IPS-11a (cell line): Measurements from ENCODE around the gene SORCS2.
"Not testable (repeated sequence)": the region's sequence is repeated elsewhere in the genome, so short reads cannot be mapped to it uniquely, and the experiment has no call there.

ENCODE experiments used
- H3K4me3 ChIP-seq: one replicate; pipeline ENCODE4 v1.5.1; 2013; ENCODE audit warnings: low read depth, low read length, control low read depth

The SORCS2 gene

DNA sequence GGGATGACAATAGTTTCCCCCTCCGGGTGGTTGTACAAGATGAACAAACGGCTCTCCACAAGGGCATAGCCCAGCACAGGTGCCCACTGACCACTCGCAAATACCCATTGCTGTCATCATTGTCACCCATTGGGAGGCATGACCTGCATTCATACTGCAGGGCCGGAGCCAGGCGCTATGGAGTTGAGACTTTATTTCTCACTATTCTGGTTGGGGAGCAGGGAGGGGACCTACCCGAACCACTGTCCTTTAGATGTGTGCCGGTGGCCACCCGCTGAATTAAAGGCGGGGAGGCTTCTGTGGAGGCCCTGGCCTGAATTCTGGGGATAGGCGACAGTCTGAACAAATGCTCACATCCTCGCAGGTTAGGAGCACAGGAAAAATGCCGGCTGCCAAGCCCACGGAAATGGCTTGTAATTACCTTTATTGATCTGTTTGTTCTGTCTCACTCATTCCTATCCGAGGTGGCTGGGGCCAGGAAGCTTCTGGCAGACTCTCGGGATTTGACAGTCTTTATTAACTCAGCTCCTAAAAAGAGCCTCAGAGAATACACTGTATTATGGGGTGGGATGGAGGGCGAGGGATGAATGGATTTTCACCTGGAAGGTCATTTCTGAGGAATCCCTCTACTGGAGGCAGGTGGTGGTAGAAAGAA is 367.5 kb downstream of the SORCS2 start:
- no peak overlapping the region for H3K4me3 ChIP-seq

DNA sequence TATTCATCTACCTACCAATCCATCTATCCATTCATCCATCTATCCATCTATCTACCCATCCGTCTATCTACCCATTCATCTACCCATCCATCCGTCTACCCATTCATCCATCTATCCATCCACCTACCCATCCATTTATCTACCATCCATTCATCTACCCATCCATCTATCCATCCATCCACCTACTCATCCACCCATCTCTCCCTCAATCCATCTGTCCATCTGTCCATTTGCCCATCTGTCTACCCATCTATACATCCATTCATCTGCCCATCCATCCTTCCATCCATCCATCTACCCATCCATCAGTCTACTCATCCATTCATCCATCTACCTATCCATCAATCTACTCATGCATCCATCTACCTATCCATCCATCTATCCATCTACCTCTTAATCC is 369.2 kb downstream of the SORCS2 start:
- no peak overlapping the region for H3K4me3 ChIP-seq

DNA sequence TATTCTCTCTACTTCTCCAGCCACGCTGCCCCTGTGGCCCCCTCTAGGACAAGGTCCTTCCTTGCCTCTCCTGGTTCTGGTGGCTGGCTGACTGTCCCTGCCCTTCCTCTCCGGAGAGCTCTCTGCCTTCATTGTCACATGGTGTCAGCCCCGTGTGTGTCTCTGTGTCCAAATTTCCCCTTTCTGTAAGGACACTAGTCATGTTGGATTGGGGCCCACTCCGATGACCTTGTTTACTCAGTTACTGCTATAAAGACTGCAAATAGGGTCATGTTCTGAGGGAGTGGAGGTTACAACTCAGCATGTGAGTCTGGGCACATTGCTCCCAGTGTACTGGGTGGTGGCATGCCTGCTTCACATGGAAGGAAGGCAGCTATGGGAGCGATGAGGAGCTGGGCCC is 371.9 kb downstream of the SORCS2 start:
- H3K4me3 ChIP-seq: no peak overlapping the region

DNA sequence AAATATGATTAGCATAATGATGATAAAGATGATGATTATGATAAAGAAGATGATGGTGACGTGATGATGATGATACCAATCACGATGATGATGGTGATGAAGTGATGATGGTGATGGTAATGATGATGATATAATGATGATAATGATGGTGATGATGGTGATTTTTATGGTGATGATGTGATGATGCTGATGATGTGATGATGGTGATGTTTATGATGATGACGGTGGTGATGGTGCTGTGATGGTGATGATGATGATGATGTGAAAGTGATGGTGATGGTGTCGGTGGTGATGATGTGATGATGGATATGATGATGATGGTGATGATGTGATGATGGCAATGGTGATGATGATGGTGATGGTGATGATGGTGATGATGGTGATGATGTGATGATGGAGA is 373.1 kb downstream of the SORCS2 start:
- H3K4me3 ChIP-seq: no peak overlapping the region

DNA sequence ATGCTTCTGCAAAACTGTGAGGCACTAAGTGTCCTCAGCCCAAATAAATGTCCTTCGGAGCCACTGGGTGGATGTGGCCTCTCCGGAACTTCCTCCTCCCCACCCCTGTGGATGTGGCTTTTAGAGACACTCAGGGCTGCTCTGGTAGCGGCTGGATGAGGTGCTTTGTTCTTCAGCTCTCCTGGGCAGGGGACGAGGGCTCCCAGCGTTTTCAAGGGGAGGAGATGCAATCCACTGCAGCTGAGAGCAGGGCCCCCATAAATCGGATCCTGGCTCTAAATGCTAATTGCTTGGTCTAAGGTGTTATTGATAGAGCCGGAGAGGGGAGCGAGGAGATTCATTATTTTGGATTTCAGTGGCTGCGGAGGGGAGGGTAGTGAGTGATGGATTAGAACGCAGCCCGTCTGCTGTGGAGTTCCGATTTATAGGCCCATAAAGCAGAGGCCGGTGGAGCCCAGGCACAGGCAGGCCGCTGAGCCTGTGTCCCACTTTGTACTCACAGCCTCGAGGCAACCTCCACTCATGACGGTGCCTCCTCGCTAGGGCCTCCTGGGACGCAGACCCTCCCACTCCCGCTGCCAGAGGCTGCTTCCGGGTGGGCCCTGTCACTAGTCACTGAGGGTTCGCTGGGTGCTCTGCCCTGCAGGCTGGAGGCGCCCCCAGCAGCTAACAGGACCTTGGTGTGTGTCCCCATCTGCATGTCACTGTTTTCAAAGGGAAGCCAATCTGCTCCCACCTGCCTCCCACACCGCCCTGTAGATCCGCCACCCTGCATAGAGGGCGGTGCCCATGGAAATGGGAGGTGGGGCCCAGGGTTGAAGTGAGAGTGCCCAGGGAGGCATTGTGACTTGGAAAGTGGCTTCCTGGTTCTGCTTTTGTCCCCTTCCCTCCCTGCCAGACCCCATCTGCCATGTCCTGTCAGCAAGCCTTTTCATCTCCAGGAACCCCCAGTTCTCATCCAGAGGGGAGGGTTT is 377.8 kb downstream of the SORCS2 start:
- H3K4me3 ChIP-seq: no peak overlapping the region

DNA sequence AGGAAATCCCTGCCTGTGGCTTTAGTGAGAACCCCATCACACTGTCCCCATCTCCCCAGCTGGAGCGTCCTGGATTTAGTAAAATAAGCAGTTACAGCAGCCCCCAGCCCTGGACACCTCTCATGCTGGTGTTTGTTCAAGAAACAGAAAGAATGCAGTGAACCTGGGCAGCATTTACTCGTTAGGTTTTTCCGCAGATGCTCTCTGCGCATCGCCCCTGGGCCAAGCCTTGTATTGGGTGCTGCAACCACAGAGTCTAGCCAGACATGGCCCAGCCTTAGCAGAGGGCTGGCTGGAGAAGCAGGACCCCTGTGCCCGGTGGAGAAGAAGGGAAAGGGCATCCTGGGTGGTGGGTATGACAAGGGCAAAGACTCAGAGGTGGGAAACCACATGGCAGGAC is 378.7 kb downstream of the SORCS2 start:
- no peak overlapping the region for H3K4me3 ChIP-seq

DNA sequence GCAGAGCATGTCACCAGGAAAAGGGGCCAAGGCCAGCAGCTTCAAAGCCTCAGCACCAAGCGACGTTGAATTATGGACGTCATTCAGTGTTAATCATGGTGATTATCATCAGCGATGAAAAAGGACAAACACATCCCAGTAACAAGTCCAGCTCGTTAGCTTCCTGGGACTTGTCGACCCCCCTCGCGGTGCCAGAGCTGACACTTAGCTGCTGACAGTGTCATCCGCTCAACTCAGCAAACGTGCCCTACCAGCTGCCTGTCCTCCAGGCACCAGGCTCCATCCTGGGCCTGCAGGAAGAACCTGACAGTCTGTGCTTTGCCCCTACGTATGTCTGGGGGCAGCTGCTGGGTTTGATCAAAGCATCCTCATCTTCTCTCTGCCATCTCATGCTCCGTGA is 379.4 kb downstream of the SORCS2 start:
- no peak overlapping the region for H3K4me3 ChIP-seq

DNA sequence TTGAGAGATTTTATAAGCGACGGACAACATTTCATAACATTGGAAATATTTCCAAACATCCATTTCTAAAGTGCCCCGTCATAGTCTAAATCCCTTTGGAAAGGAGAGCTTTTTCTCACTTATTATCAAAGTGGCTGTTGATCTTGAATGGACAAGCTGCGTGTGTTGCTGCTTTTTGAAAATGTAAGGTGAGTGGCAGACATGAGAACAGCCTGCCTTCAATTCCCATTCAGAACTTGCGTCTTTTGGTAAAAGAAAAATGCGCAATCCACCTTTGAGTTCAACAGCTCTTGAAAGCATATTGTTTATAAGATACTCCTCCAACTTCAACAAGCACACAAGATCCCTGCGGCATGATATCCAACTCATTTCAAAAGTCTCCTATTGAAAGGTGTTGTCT is 380.6 kb downstream of the SORCS2 start:
- H3K4me3 ChIP-seq: no peak overlapping the region

DNA sequence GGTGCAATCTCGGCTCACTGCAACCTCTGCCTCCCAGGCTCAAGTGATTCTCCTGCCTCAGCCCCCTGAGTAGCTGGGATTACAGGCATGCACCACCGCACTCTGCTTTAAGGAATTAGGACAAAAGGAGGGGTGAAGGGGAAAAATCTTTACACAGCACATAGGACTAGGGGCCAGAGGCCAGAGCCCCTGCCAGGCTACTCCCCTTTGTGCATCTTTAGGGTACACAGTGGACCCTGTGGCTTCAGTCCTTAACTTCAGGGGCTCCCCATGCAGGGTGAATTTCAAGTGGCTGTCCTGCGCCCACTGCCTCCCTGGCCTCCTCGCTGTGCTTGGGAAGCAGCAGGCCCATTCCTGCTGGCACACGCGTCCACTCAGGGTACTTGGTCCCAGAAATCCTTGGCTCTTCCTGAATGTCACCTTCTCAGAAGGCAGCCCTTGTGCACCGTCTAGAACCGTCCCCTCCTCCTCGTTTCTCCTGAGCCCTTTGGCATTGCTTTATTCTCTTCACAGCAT is 381.3 kb downstream of the SORCS2 start:
- H3K4me3 ChIP-seq: no peak overlapping the region

DNA sequence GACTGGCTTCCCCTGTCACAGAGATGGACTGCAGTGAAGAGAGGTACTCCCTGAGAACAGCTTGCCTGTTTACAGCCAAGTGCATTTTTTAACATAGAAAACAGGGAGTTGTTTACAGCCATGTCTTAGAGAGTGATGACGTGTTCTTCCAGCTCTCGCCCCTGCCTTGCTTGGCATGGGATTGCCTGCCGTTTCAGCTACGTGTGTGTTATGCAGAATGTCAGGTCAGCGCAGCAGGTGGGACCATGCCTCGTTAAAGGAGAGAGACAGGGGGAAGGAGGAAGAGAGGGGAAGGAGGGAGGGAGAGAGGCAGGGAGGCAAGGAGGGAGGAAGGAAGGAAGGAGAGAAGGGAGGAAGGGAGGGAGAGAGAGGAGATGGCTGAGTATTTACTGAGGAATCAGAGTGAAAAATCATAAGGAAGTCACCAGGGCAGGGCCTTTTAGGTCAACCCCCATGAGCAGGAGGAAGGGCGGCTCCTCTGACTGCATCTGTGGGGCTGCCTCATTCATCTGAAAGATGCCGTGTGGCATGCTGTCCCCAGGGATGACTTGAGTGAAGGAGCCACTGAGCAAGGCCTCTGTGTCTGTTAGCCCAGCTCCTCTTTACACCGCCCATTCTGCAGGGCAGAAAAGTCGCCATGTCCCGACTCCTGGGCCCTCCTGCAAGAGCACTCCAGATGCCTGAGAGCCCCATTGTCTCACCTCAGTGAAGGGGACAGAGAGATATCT is 382.1 kb downstream of the SORCS2 start:
- H3K4me3 ChIP-seq: no peak overlapping the region

DNA sequence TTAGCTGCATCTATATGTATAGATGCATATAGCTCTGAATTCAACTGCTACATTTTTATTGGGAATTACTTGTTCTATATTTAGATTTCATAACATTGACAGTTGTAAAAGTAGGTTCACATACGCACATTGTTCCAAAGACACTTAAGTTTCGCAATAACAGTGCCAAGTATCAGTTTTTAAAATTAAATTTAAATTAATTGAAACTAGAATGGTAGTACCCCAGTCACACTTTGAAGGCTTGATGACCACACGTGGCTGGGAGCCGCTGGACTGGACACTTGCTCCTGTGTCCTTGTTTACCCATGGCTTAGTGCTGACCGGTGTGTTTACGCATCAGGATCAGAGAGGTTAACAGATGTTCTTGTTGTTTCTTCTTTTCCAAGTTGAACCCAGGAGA is 383.1 kb downstream of the SORCS2 start:
- no peak overlapping the region for H3K4me3 ChIP-seq

DNA sequence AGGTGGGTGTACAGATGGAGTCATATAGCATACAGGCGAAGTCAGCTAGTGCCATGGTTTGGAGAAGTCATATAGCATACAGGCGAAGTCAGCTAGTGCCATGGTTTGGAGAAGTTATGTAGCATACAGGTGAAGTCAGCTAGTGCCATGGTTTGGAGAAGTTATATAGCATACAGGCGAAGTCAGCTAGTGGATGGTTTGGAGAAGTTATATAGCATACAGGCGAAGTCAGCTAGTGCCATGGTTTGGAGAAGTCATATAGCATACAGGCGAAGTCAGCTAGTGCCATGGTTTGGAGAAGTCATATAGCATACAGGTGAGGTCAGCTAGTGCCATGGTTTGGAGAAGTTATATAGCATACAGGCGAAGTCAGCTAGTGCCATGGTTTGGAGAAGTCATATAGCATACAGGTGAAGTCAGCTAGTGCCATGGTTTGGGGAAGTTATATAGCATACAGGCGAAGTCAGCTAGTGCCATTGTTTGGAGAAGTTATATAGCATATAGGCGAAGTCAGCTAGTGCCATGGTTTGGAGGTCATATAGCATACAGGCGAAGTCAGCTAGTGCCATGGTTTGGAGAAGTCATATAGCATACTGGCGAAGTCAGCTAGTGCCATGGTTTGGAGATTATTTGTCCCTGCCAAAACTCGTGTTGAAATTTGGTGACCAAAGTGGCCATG is 385.2 kb downstream of the SORCS2 start:
- H3K4me3 ChIP-seq: not testable (repeated sequence)

DNA sequence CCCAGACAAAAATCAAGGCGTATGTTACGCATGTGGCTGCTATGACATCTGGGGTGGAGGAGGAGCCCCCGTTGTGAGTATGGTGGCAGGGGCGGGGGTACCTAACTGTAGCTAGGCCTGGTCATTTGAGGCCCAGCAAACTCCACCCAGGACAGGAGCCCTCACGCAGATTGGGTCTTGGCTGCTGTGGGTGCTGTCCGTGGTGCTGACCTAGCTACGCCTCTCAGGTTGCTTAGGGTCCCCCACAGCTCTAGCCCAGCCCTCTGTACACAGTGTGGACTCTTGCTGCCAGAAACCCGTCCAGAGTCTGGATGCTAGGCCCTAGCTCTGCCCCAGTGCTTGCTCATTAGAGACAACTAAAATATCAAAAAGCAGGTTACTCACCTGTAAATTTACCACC is 389.1 kb downstream of the SORCS2 start:
- H3K4me3 ChIP-seq: no peak overlapping the region

DNA sequence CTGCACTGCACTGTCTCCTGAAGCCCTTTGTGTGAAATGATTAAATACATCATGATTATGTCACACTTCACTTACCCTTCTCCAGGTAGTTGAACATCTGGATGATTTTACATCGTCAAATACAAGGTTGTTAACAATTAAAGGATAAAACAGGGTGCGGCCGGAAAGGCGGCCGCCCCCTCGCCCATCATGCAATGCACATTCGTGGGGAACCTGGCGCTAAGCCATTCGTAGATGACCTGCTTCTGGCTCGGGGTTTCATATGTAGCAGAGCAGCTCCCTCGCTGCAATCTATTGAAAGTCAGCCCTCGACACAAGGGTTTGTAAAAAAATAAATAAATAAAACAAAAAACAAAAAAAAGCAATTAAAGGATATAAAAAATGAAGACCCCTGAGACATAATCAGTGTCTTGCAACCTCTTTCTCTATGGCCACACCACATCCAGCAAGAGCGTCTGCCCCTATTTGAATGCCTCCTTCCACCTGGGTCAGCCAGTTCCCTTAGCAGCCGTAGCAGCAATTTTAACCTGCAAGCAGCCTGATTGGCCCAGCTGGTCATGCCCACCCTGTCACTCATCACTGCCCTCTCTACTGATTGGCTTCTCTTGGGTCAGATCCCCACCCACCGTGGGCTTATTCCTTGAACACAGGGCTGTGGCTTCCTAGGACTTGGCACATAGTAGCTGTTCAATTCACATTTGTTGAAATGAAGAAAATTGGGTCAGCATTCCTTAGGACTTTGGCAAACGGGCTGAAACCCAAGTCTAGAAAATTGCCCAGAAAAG is 390.2 kb downstream of the SORCS2 start:
- H3K4me3 ChIP-seq: no peak overlapping the region

DNA sequence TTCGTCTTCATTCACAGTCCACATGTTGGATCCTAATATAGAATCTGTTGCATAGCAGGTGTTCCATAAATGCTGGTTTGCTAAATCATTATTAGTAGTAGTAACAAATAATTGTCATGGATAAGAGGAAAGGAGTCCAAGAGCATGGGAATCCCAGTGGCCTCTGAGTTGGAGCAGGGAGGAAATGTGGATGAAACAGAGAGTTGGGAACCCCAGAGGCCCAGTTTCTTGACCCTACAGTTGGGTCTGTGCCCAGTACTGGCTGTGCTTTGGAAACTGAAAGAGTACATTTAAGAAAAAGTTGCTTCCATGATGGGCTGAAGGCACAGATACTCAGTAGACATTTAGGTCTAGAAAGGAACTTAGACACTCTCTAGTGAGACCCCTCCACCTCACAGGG is 391.8 kb downstream of the SORCS2 start:
- H3K4me3 ChIP-seq: no peak overlapping the region

DNA sequence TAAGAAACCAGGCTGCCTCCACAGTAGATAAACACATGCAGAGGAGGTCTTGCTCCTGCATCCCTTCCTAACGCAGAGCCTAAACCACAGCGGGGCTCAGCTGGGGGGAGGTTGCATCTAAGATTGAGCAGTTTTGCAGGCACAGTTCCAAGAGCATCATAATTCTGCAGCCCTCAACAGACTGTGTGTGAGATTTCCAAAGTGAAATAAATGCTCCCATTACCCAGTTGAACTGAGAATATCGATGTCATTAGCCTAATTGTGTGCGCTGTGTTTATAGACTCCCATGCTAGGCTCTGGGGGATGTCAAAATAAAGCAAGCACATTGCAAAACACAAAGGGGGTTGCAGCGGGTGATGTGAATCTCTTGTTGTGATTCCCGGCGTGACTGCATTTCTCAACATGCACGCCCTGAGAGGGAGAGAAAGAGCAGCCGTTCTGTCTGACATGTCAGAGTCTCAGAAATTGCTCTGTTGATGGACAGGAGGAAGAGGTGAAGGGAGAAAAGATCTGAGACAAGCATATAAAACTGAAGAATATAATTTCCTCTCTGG is 392.3 kb downstream of the SORCS2 start:
- H3K4me3 ChIP-seq: no peak overlapping the region

DNA sequence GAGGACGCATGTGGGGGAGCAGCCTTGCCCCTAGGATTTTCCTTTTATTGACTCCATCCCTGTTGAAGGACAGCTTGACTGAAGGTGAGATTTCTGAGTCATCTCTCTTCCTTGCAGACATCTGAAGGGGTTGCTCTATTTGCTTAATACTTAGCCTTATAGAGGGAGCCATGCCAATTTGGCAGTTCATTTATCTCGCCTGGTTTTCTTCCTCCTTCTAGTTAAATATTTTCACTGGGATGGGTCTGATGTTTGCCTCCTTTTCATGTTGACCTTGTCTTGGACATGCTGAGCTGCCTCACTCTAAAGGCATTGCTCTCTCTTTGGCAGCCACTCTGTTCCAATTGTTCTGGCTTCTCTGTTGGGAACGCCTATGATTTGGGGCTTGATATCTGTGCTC is 393.4 kb downstream of the SORCS2 start:
- no peak overlapping the region for H3K4me3 ChIP-seq

DNA sequence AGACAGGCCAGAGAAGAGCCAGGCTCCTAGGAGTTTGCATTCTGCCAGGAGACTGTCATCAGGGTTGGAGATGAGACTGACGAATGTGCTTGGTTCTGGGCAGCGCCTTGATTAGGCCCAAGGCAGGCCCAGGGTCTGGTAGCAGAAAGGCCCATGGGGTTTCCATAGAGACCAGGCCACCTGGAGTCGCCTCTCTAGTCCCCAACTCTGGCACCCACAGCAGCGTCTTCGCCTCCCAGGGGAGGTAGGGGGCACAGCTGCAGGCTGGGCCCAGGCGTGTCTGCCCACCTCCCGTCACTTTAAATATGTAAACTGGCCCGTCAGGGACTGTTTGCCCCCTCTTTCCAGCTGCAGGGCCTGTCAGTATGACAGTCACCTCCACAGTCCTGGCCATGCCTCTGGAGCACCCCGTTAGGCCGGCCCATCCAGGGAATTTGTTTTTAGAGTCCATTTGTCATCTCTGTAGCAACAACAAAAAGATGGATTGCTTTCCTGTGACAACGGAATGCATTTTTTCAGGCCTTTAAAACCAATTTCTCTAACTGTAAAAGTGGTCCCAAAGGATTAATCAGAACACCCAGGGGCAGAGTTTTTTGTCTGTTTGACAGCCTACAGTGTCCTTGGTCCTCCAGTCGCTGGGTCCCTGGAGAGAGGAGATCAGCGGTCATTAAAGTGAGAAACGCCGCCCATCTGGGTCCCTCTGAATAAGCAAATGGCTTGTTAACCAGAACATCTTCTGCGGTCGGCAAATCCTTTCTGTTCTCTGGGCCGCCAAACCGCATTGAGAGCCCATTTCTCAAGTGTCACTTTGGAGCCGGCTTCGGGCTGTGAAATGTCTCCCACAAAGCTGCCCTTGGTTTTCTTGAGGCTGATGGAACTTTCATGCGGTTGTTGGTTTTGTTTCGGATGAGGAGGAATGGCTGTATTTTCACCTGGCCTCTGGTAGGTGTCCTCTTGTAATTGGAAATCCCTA is 395.4 kb downstream of the SORCS2 start:
- H3K4me3 ChIP-seq: no peak overlapping the region

DNA sequence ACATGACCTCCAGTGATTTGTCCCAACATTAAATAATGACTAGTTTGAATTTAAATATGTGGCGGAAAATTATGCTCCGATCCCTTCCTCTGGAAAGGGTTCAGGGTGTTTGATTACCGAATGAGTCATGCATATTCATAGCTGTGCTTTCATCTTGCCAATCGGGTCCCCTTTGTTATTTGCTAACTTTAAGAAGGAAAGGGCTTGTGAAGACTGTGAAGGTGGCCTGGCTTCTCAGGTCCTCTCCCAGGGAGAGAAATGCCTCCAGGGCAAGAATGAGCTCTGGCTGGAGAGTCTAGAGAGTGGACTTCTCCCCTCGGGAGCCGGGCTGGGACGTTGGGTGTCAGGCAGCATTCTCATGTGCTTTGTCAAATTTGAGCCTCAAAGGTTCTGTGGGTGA is 397.9 kb downstream of the SORCS2 start:
- H3K4me3 ChIP-seq: no peak overlapping the region
